Epidermal melanocyte (primary cell): ENCODE measurements around the gene DDX24.

Experiments
- DNase-seq: peaks from one replicate; pipeline ENCODE4 v3.0.0; 2011; ENCODE audit warnings: low spot score; ENCODE audit not compliant: insufficient read length

The DDX24 gene

GRCh38 chr14:94049625-94050023 is 31.4 kb downstream of the DDX24 start:
- DNase-seq, result no peak

GRCh38 chr14:94048691-94049624 is 32.0 kb downstream of the DDX24 start:
- no peak for DNase-seq

GRCh38 chr14:94047581-94047980 is 33.4 kb downstream of the DDX24 start:
- DNase-seq, result no peak

DNA sequence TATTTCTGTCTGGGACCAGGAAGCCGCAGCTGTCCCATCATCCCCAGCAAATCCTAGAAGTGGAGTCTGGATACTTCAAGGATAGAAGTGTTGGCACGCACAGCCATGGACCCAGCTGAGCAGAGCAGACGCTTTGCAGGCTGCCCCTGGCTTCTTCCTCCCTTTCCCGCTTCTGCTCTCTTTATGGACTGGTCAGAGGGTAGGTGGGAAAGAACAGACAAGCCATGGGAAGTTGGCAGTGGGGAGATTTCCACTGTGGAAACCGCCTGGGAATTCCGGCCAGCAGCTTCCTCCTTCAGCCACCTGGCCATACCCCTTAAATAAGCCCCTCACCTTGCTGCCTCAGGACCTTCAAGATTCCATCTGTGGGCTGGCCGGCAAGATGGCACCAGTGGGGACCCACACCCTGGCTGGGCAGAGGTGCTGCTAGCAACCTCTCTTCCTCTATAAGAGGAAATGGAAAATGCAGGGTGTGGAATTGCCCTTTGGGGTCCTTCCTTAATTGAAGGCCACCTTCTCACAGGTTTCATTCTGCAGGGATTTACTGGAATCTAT is 34.2 kb downstream of the DDX24 start:
- no peak for DNase-seq

GRCh38 chr14:94045563-94046345 is 35.2 kb downstream of the DDX24 start:
- DNase-seq, result no peak

- DNase-seq, result no peak
Observed at GRCh38 chr14:94045101-94045500, 35.9 kb downstream of the DDX24 start.

- DNase-seq, result no peak
Observed at GRCh38 chr14:94044476-94045091, 36.4 kb downstream of the DDX24 start.

- DNase-seq, result no peak
Observed at GRCh38 chr14:94043756-94044475, 37.1 kb downstream of the DDX24 start.

- no peak for DNase-seq
Observed at GRCh38 chr14:94043111-94043755, 37.8 kb downstream of the DDX24 start.

DNA sequence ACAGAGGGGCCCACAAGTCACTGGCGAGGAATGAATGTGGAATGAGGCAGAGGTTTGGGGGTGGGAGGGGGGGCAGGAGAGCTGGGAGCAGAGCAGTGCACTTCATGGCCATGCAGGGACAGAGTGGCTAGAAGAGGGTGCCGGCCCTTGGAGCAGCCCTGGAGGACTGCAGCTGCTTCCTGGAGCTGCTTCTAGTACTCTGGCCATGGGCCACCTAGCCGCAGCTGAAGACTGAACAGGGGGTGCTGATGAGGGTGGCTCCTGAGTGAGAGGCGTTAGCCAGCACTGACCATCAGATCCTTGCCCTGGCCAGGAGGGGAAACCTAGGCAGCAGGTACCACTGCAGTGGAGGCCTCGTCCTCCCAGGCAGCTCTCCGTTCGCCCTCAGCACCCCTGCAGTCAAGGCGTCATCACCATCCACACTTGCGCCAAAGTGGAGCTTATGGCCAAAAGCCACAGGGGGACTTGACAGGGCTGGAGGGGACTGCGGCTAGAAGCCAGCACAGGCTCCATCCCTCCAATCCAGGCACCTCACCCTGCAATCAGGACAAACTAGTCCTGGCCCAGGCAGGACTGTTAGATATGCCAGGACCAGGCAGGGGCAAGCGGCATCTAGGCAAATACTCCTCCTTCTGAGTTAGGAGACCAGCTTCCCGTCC is 38.4 kb downstream of the DDX24 start:
- DNase-seq, result no peak

DNA sequence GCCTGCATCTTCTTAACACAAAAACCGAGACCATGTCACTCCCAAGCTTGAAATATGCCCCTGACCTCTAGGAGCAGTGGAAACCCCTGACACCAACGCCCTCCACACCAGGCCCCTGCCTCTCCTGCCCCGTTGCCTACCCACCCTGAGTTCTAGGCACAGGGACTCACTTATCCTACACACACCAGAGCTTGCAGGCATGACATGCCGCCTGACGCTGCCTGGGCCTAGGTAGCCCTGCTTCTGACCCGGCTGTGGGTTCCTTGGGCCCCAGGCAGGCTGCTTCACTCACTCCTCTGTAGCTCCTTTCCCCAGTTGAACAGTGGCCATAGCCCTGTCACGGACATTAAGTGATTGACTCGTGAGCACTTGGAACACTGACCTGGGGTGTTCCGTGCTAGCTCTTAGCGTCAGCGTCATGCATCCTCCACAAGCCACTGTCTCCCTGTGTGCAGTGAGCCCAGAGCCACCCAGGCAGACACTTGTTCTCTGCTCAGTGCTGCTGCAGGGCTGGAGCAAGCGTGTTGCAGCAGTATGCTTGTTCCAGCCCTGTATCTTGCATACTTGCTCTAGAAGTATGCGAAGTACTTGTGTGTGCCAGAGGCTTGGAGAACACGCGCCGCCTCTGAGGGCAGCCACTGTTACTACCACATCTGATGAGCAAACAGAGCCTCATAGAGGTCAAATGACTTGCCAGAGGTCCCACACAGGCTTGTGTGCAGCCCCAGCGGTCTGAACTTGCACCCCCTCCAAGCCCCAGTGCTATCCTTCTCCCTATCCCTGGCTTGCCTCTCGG is 39.3 kb downstream of the DDX24 start:
- DNase-seq, result no peak

DNA sequence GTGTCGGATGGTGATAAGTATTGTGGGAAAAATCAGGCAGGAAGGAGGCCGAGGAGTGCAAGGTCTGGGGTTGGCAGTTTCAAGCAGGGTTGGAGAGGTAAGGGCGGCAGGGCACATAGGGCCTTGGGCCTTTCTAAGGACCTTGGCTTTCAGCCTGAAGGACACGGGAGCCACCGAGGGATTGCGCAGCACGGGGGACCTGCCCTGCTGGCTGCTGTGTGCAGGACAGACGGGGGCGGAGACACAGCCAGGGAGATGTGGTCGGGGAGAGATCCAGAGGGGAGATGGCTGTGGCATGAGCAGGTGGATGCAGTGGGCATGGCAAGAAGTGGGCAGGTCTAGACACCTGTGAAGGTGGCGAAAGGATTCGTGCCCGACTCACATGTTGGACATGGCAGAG is 40.2 kb downstream of the DDX24 start:
- DNase-seq, result no peak

DNA sequence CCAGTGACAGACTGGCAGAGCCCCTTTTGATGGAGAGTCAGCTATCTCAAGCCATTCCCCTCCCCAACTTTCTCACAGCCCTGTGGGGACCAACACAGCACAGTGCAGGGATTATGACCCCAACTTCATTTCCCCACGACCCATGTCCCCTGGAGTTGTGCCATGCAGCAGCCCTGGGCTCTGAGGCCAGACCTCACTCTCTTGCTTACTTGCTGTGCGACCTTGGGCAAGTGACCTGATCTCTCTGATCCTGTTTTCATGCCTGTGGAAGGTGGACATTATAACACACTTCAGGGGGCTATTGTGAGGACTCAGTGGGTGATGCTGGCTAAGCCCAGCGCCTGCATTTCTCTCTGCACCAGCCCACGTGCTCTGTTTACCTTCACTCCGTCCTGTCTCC is 40.8 kb downstream of the DDX24 start:
- DNase-seq, result no peak

DNA sequence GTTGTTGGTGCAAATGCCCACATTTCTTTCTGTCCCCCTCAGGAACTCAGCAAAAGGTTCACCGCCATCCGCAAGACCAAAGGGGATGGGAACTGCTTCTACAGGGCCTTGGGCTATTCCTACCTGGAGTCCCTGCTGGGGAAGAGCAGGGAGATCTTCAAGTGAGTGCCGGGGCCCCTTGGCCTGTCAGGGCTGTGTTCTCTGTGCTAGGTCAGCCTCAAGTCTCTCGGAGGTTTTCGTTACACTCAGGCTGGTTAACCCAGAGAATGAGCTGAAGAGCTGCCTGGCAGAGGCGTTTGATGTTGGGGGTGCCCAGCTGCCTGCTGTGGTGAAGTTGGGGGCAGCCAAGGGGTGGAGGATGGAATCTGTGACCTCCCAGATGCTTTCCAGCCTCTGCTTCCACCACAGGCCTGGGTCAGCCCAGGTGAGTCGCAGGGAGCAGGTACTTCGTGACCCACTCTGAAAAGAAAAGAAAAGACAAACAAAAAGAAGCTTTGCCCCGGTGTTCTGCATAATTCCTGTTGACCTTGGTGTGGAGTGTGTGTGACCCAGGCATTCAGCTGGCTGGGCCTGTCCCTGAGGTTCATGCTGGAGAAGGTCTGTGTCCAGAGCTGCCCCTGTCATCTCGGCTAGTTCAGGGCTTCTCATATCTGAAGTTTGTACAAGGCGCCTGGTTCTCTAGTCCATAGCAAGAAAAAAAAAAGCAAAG is 41.9 kb downstream of the DDX24 start:
- DNase-seq, result no peak

DNA sequence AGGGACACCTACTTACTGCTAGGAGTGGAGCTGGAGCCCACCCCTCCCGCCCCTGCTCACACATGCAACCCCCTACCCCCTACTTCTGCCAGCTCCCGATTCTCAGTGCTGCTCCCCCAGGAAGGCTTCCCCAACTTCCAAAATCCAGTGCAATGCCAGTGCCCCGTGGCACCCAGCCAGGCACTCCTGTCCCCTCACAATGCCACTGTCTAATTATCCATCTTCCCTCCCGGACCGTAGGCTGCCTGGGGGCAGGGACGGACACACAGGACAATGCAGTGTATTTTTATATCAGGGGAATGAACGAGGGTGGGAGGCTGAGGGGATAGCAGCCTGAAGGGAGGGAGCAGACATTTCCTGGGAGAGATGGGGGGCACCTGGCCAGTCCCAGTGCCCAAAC is 42.5 kb downstream of the DDX24 start:
- DNase-seq, result no peak

DNA sequence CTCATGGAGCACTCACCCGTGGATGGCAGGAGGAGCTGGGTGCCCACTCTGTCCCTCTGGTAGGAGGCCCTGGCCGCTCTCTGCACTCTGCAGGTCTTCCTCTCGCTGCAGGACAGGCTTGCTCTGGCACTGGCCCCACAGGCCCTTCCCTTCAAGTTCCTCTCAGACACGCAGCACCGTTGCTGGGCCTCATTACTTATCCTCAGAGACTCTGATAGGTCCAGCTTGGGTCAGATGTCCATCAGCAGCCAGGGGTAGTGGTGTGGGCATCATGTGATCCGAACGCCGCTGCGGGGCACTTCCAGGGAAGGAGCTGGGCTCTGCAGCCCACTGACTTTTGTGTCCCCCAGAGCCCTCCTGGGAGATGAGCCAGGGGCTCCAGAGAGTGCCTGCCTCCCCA is 43.0 kb downstream of the DDX24 start:
- DNase-seq, result no peak

GRCh38 chr14:94036313-94037167 is 44.5 kb downstream of the DDX24 start:
- DNase-seq, result peak; percentile 74

DNA sequence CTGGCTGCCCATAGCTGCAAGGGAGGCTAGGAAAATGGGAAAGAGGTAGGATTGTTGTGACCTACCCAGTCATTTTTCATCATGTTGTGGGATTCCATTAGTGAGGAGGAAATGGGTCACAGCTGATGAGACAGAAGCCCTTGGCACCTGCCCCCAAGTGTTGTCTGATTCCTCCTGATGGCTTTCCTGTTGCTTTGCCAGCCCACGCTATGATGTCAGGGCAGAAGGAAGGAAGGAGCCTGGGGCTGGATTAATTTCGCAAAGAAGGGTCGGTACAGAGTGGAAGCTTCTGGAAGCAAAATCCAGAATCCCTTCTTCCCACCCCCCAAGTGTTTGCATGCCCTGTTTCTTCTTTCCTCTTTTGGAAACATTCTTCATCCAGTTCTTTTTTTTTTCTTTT is 46.1 kb downstream of the DDX24 start:
- DNase-seq, result no peak
